Astrocyte (in vitro differentiated cells and primary cell): ENCODE data around the gene CYBB. TPM values are rescaled to one million over a fixed set of nuclear protein-coding genes. Genes with fewer than 3 reads are reported as not detected.

Source experiments
- DNase-seq: peaks from one replicate; pipeline ENCODE4 v3.0.0-alpha.2; 2010; ENCODE audit warnings: low read depth
- FAIRE-seq: peaks from 2 replicates; lab custom pipeline; 2011; peaks lifted over from hg19 to GRCh38; lab: Jason Lieb, UNC
- H2AFZ ChIP-seq: 2 replicates; pipeline ENCODE4 v1.6.0; 2012; ENCODE audit warnings: low read depth, low read length, inconsistent platforms
- H3K27ac ChIP-seq: 2 replicates; pipeline ENCODE4 v1.5.1; 2011; ENCODE audit warnings: low read depth, low read length, inconsistent platforms
- H3K27me3 ChIP-seq: 2 replicates; pipeline ENCODE4 v1.6.0; 2011; ENCODE audit warnings: low read length, inconsistent platforms; ENCODE audit not compliant: insufficient read depth
- H3K36me3 ChIP-seq: 2 replicates; pipeline ENCODE4 v1.5.1; 2011; ENCODE audit warnings: low read length, inconsistent platforms; ENCODE audit not compliant: insufficient read depth
- H3K4me1 ChIP-seq: 2 replicates; pipeline ENCODE4 v1.5.1; 2011; ENCODE audit warnings: low read length, inconsistent platforms; ENCODE audit not compliant: insufficient read depth
- H3K4me2 ChIP-seq: 2 replicates; pipeline ENCODE4 v1.6.0; 2012; ENCODE audit warnings: low read length, inconsistent platforms
- H3K4me3 ChIP-seq: 2 replicates; pipeline ENCODE4 v1.5.1; 2011; ENCODE audit warnings: low read depth, mild to moderate bottlenecking, low read length, inconsistent platforms; ENCODE audit not compliant: insufficient read depth
- H3K79me2 ChIP-seq: 2 replicates; pipeline ENCODE4 v1.6.0; 2012; ENCODE audit warnings: mild to moderate bottlenecking, low read length, inconsistent platforms; ENCODE audit not compliant: insufficient read depth
- H3K9ac ChIP-seq: 2 replicates; pipeline ENCODE4 v1.6.0; 2012; ENCODE audit warnings: mild to moderate bottlenecking, low read length, inconsistent platforms
- H3K9me3 ChIP-seq: 2 replicates; pipeline ENCODE4 v1.5.1; 2012; ENCODE audit warnings: low read depth, mild to moderate bottlenecking, low read length, inconsistent platforms; ENCODE audit not compliant: insufficient read depth
- H4K20me1 ChIP-seq: 2 replicates; pipeline ENCODE4 v1.6.0; 2012; ENCODE audit warnings: low read length, inconsistent platforms; ENCODE audit not compliant: insufficient read depth
- H3K27ac Mint-ChIP-seq: one replicate; pipeline ENCODE4 v1.8.0; 2021; ENCODE audit warnings: mild to moderate bottlenecking, mixed read lengths; ENCODE audit not compliant: unreplicated experiment
- H3K27me3 Mint-ChIP-seq: one replicate; pipeline ENCODE4 v1.8.0; 2021; ENCODE audit warnings: low read depth, mixed read lengths; ENCODE audit not compliant: unreplicated experiment
- H3K36me3 Mint-ChIP-seq: one replicate; pipeline ENCODE4 v1.8.0; 2021; ENCODE audit warnings: low read depth, mixed read lengths; ENCODE audit not compliant: unreplicated experiment
- H3K4me1 Mint-ChIP-seq: one replicate; pipeline ENCODE4 v1.8.0; 2021; ENCODE audit warnings: low read depth, mixed read lengths; ENCODE audit not compliant: unreplicated experiment
- H3K4me3 Mint-ChIP-seq: one replicate; pipeline ENCODE4 v1.8.0; 2021; ENCODE audit warnings: mild to moderate bottlenecking, moderate library complexity, mixed read lengths; ENCODE audit not compliant: unreplicated experiment
- H3K9me3 Mint-ChIP-seq: one replicate; pipeline ENCODE4 v1.8.0; 2021; ENCODE audit warnings: mild to moderate bottlenecking, mixed read lengths; ENCODE audit not compliant: unreplicated experiment
- EZH2 ChIP-seq: IDR thresholded peaks from 2 replicates; pipeline ENCODE4 v1.6.1; 2012; ENCODE audit warnings: mild to moderate bottlenecking, low read length, inconsistent platforms; ENCODE audit not compliant: insufficient read depth
- total RNA-seq: library from RNA; stranded (reverse); gene quantifications from 2 replicates; pipeline ENCODE4 v1.2.1, GENCODE V29; 2021
- TF ChIP-seq, protein P1 (sequence below): IDR thresholded peaks from 2 replicates; pipeline ENCODE4 v1.5.1; 2011; ENCODE audit warnings: low read depth, mild to moderate bottlenecking, inconsistent platforms, low read length, moderate library complexity; ENCODE audit not compliant: insufficient read depth

CYBB gene
- total RNA-seq, 1 donor from 2014 or later, result not detected

- H3K79me2 ChIP-seq, result no peaks in the 10 kb centered on the region
- Mint-ChIP-seq H3K36me3 (no peaks in the 10 kb centered on the region), H3K4me1 (no peaks in the 10 kb centered on the region), H3K27ac (no peak overlapping the region), H3K27me3 (no peaks in the 10 kb centered on the region), H3K9me3 (no peaks in the 10 kb centered on the region), H3K4me3 (no peak overlapping the region)
- DNase-seq, result no peak
- TF ChIP-seq, protein P1, sequence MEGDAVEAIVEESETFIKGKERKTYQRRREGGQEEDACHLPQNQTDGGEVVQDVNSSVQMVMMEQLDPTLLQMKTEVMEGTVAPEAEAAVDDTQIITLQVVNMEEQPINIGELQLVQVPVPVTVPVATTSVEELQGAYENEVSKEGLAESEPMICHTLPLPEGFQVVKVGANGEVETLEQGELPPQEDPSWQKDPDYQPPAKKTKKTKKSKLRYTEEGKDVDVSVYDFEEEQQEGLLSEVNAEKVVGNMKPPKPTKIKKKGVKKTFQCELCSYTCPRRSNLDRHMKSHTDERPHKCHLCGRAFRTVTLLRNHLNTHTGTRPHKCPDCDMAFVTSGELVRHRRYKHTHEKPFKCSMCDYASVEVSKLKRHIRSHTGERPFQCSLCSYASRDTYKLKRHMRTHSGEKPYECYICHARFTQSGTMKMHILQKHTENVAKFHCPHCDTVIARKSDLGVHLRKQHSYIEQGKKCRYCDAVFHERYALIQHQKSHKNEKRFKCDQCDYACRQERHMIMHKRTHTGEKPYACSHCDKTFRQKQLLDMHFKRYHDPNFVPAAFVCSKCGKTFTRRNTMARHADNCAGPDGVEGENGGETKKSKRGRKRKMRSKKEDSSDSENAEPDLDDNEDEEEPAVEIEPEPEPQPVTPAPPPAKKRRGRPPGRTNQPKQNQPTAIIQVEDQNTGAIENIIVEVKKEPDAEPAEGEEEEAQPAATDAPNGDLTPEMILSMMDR, result no peak
- no peak for TF ChIP-seq EZH2
- H3K27me3 ChIP-seq, result no peaks in the 10 kb centered on the region
- no peak overlapping the region for H2AFZ ChIP-seq
- no peak for FAIRE-seq
- H3K36me3 ChIP-seq, result no peaks in the 10 kb centered on the region
- H3K4me2 ChIP-seq, result no peak overlapping the region
- no peaks in the 10 kb centered on the region for H3K4me1 ChIP-seq
- H3K4me3 ChIP-seq, result no peak overlapping the region
- no peaks in the 10 kb centered on the region for H4K20me1 ChIP-seq
- no peak overlapping the region for H3K9ac ChIP-seq
- H3K27ac ChIP-seq, result no peak overlapping the region
- no peaks in the 10 kb centered on the region for H3K9me3 ChIP-seq
Measured at GRCh38 chrX:37755025-37755424, 24.8 kb upstream of the CYBB start.

DNA sequence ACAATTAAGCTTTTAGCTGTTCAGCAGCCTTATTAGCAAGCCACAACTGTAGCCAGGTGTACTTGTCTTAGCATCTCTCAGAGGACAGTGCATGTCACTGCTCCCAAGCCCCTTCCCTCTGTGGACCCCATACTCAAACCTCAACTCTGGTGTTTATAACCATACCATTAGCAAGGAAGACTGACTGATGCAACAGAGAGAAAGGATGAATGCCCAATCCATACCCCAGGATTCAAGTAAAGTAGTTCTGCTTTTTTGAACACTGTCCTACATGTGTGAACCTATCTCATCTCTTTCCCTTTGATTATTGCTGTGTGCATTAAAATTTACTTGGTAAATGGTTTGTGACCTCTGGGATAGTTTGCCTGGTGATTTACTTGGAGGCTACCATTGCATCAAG lies 22.8 kb upstream of the CYBB start:
- no peaks in the 10 kb centered on the region for H3K9me3 ChIP-seq
- H3K27me3 Mint-ChIP-seq, result no peaks in the 10 kb centered on the region
- DNase-seq, result no peak
- H3K4me3 ChIP-seq, result no peak overlapping the region
- no peak for FAIRE-seq
- TF ChIP-seq EZH2, result no peak
- TF ChIP-seq, protein P1, result no peak
- H4K20me1 ChIP-seq, result no peaks in the 10 kb centered on the region
- H2AFZ ChIP-seq, result no peak overlapping the region
- H3K36me3 ChIP-seq, result no peaks in the 10 kb centered on the region
- no peak overlapping the region for H3K9ac ChIP-seq
- H3K4me3 Mint-ChIP-seq, result no peak overlapping the region
- H3K4me2 ChIP-seq, result no peak overlapping the region
- no peak overlapping the region for H3K27ac Mint-ChIP-seq
- no peaks in the 10 kb centered on the region for H3K27me3 ChIP-seq
- no peaks in the 10 kb centered on the region for H3K4me1 Mint-ChIP-seq
- no peaks in the 10 kb centered on the region for H3K4me1 ChIP-seq
- H3K36me3 Mint-ChIP-seq, result no peaks in the 10 kb centered on the region
- H3K9me3 Mint-ChIP-seq, result no peaks in the 10 kb centered on the region
- H3K79me2 ChIP-seq, result no peaks in the 10 kb centered on the region
- no peak overlapping the region for H3K27ac ChIP-seq

DNA sequence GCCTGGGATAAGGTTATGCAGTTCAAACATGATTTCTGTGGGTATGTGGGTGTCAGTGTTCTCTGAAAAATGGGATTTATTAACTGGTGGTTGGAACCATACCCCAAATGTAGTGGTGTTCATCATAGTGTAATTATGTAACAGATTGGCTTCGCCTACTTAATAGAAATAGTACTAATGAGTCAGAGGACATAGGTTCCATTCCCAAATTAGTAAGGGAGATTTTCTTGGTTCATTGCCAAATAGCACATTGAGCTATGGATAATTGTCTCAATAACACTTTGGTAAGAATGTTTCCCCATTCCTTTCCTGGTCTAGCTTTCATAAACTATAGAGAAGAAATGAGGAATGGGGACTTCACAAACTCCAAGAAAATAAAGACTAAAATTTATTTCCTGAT lies 20.5 kb upstream of the CYBB start:
- H3K36me3 Mint-ChIP-seq, result no peaks in the 10 kb centered on the region
- FAIRE-seq, result peak; percentile 86
- no peak overlapping the region for H2AFZ ChIP-seq
- no peaks in the 10 kb centered on the region for H3K36me3 ChIP-seq
- H3K27ac ChIP-seq, result no peak overlapping the region
- H3K9me3 Mint-ChIP-seq, result no peaks in the 10 kb centered on the region
- H3K79me2 ChIP-seq, result no peaks in the 10 kb centered on the region
- H3K9ac ChIP-seq, result no peak overlapping the region
- no peak overlapping the region for H3K4me3 Mint-ChIP-seq
- H3K4me1 ChIP-seq, result no peaks in the 10 kb centered on the region
- H3K4me2 ChIP-seq, result no peak overlapping the region
- no peaks in the 10 kb centered on the region for H3K27me3 Mint-ChIP-seq
- TF ChIP-seq, protein P1, result no peak
- TF ChIP-seq EZH2, result no peak
- H3K27me3 ChIP-seq, result no peaks in the 10 kb centered on the region
- no peak overlapping the region for H3K27ac Mint-ChIP-seq
- no peaks in the 10 kb centered on the region for H3K4me1 Mint-ChIP-seq
- no peak overlapping the region for H3K4me3 ChIP-seq
- H4K20me1 ChIP-seq, result no peaks in the 10 kb centered on the region
- no peak for DNase-seq
- no peaks in the 10 kb centered on the region for H3K9me3 ChIP-seq
